ENCODE data around the gene SCARB2.

Gene SCARB2

DNA sequence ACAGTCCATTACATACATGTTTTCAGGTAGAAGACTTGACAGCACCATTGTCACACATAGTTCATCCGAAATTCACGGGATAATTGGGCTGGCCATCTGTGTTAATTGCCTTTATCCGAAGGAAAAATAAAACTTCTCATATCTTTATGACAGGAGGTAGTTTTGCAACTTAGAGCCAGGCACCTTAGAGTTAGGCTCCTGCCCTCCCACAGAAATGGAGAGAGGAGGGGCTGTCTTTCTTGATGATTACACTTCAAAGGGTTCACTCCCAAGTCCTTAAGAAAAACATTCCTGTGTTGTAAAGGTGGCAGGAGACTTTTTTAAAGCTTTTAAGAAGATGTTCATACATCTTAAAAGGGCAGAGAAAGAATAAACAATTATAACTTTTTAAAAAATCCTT is 10.5 kb upstream of the SCARB2 start:
- DNase-seq, result no peak

DNA sequence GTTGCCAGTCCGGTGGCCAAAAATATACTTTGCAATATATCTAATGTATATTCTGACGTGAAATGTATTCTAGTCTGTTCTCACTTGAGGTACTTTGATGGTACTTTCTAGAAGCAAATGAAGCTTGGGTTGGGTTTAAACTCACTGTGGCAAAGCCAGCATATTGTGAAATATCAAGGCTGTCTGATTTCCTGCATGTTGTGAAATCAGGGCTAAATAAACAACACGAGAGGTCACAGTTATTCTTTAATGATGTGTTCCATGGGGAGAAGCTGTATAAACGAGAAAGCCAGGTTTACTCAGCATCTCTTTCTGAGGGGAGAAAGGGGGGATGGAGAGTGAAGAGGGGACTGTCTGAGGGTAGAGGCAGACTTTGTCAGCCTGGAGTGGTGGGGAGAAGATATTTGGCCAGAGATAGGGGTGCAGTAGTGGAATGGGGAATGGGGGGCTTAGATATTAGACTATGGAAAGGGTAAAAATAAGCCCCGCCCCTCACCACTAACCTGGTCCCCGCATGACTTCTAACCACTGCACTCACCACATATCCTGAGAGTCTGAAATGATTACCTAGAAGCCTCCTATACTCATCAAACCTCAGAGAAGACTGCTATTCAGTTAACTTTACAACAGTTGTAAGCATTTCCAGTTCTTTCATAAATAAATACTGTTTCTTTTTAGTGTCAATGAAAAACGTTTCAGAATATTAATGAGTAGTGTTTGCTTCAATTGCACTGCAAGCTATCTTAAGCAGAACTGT is 5.9 kb upstream of the SCARB2 start:
- DNase-seq, result no peak

DNA sequence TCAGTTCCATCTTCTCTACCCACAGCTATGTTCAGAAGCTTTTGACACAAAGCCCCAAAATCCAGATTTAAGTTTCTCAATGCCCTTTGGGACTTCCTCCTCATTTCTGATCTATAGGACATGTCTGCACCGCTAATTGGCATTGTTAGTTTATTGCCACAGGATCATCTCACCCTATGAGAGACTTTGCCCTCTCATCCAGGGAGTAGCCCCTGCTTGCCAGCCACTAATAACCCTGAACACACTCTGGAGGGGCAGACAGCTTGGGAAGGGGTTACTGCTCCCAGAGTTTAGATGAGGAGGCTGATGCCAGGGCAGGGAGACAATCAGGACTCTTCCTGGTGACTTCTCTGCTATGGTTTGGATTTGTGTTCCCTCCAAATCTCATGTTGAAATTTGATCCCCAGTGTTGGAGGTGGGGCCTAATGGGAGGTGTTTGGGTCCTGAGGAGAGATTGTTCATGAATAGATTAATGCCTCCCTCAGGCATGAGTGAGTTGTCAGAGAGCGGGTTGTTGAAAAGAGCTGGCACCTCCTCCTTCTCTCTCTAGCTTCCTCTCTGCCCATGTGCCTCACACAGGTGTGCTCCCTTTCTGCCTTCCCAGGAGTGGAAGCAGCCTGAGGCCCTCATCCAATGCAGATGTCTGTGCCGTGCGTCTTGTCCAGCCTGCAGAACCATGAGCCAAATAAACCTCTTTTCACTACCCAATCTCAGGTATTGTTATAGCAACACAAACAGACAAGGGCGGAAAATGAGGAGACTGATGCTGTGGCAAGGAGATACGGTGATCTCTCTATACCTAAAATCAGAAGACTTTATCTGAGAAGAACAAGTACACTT is 3.6 kb upstream of the SCARB2 start:
- no peak for DNase-seq

DNA sequence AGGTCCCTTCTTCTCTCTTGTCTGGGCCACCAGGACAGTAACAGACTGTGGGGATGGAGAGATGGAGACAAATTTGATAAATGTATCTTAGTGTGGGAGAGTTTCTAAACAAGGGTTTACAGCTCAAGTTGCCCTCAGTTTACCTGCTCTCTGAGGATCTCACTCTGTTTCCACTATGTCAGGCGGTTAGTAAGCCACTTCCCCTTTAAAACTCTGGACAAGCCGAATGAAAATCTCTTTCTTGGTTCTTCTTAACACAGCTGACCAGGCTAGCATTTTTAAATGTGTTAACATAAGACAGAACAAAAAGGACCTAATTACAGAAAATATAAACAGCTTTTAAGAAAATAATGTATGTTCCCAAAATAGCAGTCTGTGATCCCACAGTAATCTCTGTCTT is 2.9 kb upstream of the SCARB2 start:
- no peak for DNase-seq

DNA sequence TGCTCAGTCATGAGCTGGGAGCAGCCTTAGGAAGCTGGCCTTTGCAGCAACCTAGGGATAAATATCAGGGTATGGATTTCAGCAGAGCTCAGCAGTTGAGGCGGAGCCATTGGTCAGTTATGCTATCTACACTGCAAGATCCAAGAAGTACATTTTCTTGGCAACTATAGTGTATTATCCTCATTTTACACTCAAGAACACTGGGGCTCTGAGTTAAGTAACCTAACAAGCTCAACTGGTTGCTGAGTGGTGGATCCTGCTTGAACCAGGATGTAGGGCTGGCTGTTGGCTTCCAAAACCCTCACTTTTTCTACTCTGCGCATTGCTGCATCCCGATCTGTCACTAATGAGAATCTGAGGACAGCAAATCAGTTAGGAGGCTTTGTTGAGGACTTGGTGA is 1.5 kb upstream of the SCARB2 start:
- no peak for DNase-seq

DNA sequence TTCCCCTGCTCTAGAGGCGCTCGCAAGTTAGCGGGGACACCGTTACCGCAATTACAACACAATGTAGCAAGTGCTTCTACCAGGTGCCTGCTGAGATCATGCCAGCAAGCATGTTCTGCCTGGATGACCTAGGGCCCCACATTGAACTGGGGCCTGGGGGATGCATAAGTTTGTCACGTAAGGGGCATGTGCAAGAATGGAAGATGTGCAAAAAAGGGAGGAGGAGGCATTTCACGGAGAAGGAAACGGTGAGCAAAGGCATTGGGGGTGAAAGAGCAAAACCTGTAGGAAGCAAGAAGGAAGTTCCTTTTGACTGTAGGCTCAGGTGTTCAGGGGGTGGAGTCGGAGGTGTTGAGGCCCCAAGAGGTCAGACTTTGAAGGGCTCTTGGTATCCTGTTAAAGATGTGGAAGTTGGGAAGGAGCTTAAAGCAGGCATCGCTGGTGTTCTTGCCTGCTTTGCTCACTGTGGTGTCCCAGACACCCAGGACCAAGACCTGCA is 602 bp upstream of the SCARB2 start:
- peak; percentile 56 for DNase-seq

DNA sequence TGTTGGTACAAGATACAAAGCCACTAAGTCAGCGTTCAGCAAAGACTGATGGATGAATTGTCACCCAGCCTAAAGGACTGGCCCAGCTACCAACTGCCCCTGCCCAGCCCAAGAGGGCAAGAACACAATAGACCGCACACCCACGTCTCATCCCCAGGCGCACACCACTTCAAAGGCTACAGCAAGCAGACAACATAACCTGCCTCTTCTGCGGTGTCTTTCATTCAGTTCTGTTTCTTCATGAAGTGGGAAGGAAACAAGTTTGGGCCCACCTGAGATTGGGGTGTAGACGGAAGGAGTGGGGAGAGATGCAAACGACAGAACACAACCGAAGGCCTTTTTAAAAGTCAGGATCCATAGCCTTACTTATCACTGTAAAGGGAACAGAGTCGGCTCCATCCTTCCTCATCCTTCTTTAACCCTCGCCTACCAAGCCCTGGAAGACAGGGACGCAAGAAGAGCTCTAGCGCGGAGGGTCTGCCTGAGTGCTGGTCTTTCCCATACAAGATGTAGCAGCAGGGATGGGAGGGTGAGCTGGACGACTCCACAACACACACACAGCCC is 691 bp downstream of the SCARB2 start:
- DNase-seq, result no peak

DNA sequence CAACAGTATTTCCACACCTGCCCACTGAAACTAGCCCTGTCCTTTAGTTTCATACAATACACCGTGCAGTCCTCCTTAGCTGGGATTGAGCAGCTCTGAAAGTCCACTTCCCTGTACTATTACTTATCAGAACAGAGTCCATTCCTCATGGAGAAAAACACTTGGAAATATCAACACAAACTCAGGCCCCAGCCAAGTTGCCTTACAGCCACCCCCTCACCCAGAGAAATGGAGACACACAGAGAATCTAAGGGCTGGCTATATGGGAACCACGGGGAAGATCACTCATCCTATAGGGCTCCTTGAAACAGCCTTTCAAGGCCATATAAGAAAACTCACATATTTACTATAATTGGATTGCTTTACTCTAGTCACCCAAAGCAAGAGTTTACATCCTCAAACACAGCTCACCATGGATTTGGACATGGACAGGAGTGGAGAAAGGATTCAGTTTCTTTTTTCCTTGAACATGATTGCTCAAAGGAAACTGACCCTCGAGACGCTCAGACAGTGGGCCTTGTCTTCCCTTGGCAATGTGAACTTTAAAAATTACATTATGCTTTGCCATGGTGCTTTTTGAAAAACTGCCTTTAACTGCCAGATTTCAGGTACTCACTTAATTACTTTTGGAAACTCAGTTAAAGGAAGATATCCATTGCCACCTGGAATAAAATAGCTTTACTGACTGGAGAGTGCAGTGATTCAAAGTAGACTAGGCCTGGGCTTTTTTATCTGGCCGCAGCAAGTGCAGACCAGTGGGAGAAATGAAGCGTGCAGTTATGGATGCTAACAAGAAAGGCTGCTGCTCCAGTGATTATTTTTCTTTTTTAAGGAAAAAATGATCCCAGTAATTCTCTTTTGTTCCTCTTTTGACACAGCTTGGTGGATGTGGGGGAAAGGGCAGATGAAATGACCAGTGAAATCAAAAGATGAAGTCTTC is 1.6 kb downstream of the SCARB2 start:
- no peak for DNase-seq

DNA sequence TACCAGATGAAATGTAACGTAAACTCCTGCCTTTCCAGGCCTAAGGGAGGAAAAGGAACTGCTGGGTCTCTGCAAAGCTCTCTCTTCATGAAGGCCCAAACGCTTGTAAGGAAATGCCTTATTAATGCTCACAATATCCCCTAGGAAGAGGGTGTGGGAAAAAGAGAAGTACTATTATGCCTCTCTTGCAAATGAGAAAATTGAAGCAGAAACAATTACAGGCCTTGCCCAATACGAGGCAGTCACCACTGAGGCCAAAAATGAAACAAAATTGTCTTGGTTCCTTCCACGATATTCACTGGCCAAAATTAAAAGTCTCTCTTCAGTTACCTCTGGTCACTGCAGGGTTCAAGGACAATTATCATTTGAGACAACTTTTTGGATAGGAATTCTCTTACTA is 3.2 kb downstream of the SCARB2 start:
- no peak for DNase-seq

DNA sequence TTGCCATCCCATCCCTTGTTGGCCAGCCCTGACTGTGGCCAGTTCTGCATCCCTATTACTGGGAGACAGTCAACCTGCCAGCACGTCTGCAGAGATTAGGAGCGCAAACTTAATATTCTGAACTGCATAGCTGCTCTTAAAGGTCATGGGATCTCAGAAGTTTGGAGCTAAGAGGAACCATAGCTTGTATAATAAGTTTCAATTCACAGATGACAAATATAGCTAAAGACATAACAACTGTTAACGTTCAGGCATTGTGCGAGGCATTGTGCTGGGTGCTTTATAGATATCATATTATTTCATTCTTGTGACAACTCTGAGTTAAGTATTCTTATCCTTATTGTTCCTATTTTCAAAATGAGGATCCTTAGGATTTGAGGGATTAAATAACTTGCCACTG is 3.7 kb downstream of the SCARB2 start:
- no peak for DNase-seq

DNA sequence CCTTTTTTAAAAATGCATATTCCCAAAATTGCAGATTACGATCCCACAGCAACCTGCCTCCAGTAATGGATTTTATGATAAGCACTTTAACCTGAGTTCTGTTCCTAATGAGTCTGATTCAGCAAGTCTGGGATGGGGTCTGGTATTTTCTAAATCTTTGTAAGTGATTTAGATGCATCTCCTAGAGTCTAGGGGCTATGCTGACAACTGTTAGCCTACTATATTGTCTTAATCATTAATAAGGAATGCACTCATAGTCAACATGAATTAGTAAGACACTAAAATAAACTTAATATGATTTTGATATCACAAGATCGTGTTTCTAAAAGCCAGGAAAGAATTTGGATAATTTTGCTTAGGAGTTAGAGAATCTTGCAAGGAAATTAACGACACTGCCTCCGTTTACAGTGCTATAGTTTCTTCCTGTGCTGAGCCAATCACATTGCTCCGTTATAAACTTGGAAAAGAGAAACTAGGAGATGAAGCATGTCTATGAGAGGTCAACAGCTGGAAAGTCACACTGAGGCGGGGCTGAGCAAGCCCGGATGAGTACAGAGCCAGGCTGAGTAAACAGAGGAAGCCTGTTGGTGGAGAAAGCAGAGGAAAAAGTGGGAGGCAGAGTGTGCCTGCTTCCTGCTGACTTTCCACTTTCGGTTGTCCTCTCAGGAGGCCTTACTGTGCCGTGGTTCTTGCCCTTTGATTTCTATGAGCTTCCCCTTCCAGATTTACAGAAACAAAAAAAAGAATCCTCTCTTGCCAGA is 5.4 kb downstream of the SCARB2 start:
- DNase-seq, result peak; percentile 23

DNA sequence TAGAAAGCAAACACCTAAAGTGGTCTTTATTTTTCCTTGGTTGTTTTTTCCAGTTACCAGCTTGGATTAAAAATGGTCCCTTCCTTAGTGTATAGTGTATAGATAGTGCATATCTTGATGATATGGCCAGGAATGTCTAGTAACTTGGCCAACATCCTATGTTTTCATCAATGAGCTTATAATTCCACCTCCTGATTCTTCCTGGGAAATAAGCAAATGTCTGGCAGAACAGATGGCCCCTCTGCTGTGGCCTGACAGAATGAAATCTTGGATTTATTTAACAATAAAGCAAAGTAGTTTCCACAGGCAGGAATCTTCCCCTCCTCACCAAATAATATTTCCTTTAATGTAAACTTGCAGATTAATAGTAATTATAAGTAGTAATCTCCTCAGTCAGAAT is 6.1 kb downstream of the SCARB2 start:
- DNase-seq, result no peak

DNA sequence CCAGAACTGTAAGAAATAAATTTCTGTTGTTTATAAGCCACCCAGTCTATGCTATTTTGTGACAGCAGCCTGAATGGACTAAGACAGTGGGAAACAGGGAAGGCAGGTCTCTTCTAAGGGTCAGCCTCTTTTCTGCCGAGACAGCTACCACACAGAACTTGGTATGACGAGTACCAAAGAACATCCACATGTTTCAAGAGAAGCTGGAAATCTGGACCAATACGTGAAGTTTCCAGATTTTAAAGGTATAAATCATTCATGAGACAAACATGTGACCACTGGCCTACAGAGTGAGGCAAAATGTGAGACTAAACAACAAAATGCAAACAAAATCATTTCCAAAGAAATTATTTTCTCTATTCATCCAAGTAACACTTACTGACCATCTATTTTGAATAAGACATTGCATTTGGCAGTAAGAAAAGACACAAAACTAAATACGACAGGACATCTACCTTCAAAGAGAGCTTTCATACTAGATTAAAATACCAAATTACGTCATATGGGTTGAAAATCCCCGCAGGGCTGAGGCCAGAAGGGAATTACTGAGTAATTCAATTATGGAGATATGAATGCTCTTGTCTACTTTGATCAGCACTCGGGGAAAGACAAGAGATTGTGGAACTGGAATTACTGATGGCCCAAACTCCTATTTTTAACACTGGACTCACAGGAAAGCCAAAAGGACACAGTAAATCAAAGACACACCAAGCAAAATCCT is 7.2 kb downstream of the SCARB2 start:
- DNase-seq, result no peak

DNA sequence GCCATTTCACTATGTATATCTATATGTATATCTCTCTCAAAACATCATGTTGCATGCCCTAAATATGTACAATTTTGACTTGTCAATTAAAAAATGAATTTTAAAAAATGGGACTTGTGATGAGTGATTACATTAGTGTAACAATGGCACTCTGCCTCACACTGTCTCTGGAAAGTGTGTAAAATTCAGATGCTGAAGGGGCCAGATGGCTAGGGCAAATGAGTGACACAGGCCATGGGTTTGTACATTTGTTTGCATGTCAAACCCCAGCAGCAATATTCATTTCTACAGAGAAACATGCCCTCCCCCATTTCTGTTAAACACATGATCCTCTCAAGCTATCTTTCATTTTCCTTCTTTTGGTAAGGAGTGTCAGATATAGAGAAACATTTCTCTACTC is 8.1 kb downstream of the SCARB2 start:
- no peak for DNase-seq

DNA sequence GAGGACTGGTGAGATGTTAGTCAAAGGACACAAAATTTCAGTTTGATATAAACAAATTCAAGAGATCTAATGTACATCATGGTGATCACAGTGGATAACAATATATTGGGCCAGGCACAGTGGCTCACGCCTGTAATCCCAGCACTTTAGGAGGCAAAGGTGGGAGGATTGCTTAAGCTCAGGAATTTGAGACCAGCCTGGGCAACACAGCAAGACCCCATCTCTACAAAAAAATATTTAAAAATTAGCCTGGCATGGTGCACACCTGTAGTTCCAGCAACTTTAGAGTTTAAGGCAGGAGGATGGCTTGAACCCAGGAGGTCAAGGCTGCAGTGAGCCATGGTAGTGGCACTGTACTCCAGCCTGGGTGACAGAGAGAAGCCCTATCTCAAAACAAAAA is 8.7 kb downstream of the SCARB2 start:
- no peak for DNase-seq

DNA sequence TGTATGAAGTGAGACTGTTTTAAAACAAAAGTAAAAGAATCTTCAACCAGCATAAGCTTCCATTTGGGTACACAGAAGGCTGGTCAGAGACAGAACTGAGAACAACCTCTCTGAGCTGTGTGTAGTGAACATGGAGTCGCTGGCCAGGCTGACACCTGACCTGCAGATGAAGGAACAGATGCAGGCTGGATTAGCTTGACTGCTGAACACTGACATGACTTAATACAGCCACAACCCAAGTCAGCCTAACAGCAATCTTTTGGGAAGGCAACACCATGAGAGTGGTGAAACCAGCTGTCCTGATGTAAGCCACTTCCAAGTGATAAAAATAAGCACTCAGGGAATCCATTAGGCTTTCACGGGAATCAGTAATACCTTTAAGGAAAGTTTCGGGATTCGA is 10.1 kb downstream of the SCARB2 start:
- DNase-seq, result no peak

DNA sequence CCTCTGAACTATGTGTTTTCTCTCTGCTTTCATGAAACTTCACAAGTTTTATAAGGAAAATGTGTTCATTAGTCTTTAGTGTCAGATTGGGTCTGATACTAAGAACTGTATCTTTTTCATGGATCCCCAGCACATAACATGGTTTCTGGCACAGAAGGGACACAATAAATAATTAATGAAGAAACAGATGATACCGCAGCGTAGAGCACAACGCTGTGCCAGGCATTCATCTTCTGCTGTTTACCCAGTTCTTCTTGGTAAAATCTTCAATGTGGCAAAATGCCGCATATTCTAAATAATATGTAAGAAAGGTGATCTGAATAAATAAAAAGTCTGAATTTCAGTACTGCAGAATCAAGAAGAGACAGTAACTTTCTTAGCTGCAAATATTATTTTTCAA is 12.3 kb downstream of the SCARB2 start:
- DNase-seq, result peak; percentile 56

DNA sequence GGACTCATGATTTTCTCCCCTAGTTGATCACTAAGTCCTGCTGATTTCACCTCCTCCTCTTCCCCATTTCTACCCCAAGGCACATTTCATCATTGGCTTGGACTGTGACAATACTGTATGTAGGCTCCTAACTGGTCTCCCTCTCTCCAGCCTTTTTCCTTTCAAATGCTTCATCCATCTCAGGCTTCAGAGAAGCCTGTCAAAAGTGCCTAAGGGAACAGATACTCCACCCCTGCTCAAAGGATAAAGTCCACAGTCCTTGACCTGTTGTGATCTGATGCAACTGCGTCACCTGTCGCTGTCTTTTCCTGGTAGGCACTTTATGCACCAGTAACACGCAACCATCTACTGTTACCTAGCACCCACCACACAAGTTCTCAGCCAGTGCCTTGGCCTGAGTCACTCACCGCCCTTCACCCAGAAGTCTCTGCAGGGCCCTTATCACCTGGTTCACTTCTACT is 12.8 kb downstream of the SCARB2 start:
- DNase-seq, result peak; percentile 56

DNA sequence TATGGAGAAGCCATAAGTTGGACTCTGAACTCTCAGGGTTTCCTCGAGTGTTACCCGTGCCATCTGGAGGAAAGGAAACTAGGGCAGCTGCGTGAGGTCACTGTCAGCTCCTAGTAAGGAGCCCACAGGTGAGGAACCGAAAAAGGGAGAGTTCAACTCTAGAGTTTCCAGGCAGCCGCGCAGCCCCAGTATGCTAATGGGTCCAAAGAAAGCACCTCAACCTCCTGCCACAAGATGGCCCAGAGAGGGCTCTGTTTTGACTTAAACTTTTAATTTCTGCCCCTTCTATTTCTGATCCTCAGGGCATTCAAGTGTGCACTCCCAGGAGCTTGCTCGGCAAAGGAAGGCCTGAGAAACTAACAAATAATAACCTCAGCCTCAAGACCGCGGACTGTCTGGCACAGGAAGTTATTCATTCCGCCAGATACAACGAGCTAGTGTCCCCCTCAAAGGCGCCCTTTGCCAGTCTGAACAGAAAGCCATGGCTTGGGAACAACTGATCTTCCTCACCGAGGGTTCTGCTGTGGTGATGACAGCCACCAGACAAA is 13.9 kb downstream of the SCARB2 start:
- DNase-seq, result peak; percentile 5

DNA sequence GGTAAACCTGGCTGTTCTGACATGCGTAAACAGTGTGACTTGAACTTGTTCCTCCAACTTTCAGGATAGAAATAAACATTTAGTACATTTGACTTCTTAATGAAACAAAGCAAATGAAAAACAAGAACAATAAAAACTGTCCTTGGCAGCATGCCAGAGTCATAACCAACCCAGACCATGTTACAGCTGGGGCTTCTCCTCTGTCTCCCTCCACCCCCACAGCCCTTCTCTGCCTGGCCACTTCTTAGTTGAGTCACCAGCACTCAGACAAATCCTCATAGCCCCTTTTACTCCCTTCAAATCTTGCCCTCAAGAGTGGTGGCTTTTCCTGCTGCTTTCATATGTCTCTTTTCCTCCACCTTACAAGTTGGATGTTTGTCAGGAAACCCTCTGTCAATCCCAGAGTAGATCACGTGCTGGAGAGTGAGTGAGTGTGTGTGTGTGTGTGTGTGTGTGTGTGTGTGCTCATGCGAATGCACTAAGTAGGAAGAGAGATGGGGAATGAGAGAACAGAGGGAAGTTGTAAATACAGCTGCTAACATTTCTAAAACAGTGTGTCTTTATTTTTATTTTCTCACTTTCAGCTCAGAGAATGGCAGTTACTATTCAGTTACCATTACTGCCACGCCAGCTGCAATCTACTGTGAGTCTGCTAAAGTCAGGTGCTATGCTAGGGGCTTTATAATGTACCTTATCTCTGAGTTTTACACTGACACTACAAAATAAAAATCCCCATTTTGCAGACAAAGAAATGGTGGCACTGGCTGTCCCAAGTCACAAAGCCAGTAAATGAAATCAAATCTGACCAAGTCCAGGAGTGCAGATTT is 15.0 kb downstream of the SCARB2 start:
- DNase-seq, result peak; percentile 87

Measured in NCI-H1092 (cell line).